GM12872 (cell line): Measurements from ENCODE around the gene INSRR.

Experiments used
- CTCF ChIP-seq: IDR thresholded peaks from 3 replicates; pipeline ENCODE4 v1.5.1; 2011; ENCODE audit warnings: low read depth, mild to moderate bottlenecking, low read length, moderate library complexity; ENCODE audit not compliant: insufficient read depth

INSRR gene

GRCh38 chr1:156816561-156817328, 42.2 kb downstream of the INSRR start, which contains the start of gene SH2D2A:
Gene SH2D2A (minus strand): TSS chr1:156816848. CDS start chr1:156816708, 140 bp downstream.
- TF ChIP-seq CTCF: no peak

GRCh38 chr1:156815961-156816422, 42.9 kb downstream of the INSRR start:
- no peak for TF ChIP-seq CTCF

GRCh38 chr1:156815307-156815826, 43.5 kb downstream of the INSRR start:
- no peak for TF ChIP-seq CTCF

- TF ChIP-seq CTCF: no peak
Measured at GRCh38 chr1:156814571-156815260, 44.2 kb downstream of the INSRR start.

- peak; percentile 61 for TF ChIP-seq CTCF
Measured at GRCh38 chr1:156813750-156814570, 45.0 kb downstream of the INSRR start.

- no peak for TF ChIP-seq CTCF
Measured at GRCh38 chr1:156813298-156813697, 45.6 kb downstream of the INSRR start.
